Aorta (tissue), 5 donors: ENCODE measurements around the gene CALR. TPM values are rescaled to one million over a fixed set of nuclear protein-coding genes. Genes with fewer than 3 reads are reported as not detected.
"Not testable (repeated sequence)": the region's sequence is repeated elsewhere in the genome, so short reads cannot be mapped to it uniquely, and the experiment has no call there.

ENCODE experiments used
- ATAC-seq: fragments of 200-7000 bp; cut with Tn5 transposase; one replicate; pipeline ENCODE4 v1.9.1; 2022; ENCODE audit warnings: moderate library complexity; ENCODE audit not compliant: low FRiP score
- DNase-seq, 2 donors: peaks; one replicate each; pipeline ENCODE4 v3.0.0-alpha.2; 2020
- H3K27ac ChIP-seq, 2 donors: one replicate each; pipeline ENCODE4 v1.5.1; 2013; ENCODE audit warnings: low read length in 2 of 2, mild to moderate bottlenecking in 2 of 2, moderate library complexity in 2 of 2, control low read depth in 1 of 2, inconsistent platforms in 1 of 2, low read depth in 1 of 2
- H3K27me3 ChIP-seq, 2 donors: one replicate each; pipeline ENCODE4 v1.6.1; 2013; ENCODE audit warnings: control low read depth in 1 of 2, low read length in 1 of 2, mild to moderate bottlenecking in 1 of 2, moderate library complexity in 1 of 2; ENCODE audit not compliant: insufficient read depth in 2 of 2, control insufficient read depth in 1 of 2
- H3K36me3 ChIP-seq, 2 donors: one replicate each; pipeline ENCODE4 v1.6.1; 2013; ENCODE audit warnings: control low read depth in 1 of 2, low read length in 1 of 2, mild to moderate bottlenecking in 1 of 2; ENCODE audit not compliant: insufficient read depth in 2 of 2, control insufficient read depth in 1 of 2
- H3K4me1 ChIP-seq, 2 donors: one replicate each; pipeline ENCODE4 v1.6.1; 2013; ENCODE audit warnings: low read length in 2 of 2, control low read depth in 1 of 2, mild to moderate bottlenecking in 1 of 2, moderate library complexity in 1 of 2; ENCODE audit not compliant: insufficient read depth in 2 of 2, control insufficient read depth in 1 of 2
- H3K4me3 ChIP-seq, 2 donors: one replicate each; pipeline ENCODE4 v1.5.1; 2013; ENCODE audit warnings: low read length in 2 of 2, control low read depth in 1 of 2, mild to moderate bottlenecking in 1 of 2
- H3K9me3 ChIP-seq: one replicate; pipeline ENCODE4 v1.6.1; 2013; ENCODE audit warnings: mild to moderate bottlenecking, low read length; ENCODE audit not compliant: control insufficient read depth
- WGBS, 2 donors: extraction: QIAGEN DNeasy Blood & Tissue Kit; methylation state at CpG; one replicate each; pipeline ENCODE4 v1.1.7; 2013; 5-methylcytosine and 5-hydroxymethylcytosine counted together
- intact Hi-C, 2 donors: fragments of 100-400 bp; cut with DNase I; formaldehyde crosslinking; loops; one replicate each; pipeline versions ENCODE4 v1.14.2 to v1.15.0; 2022
- polyA plus RNA-seq, 2 donors: library from polyadenylated mRNA; stranded (reverse); fragments of 200-250 nt; gene quantifications; one replicate each; pipeline ENCODE4 v1.2.3, GENCODE V29; 2013
- total RNA-seq, 2 donors: library from RNA; stranded (reverse); fragmentation: NEBNext Ultra II Directional; extraction: Animal tissue kit (Norgen Biotek cat#: 25700); gene quantifications; one replicate each; pipeline ENCODE4 v1.2.1, GENCODE V29; 2021
- donor health status: healthy with polysubstance abuse.
- donor health status: Bipolar disorder and iron deficiency.
- donor health status: DM: no; HTN: no; CAD: no.
- donor health status: DM: no; HTN: no; CAD: no.
- donor health status: DM: yes; HTN: yes; CAD: no.

CALR gene
- total and polyA plus RNA-seq, 4 donors = 232 to 778 (median 472) TPM

GRCh38 chr19:12954612-12954962, 16.2 kb downstream of the CALR start:
- Histone ChIP-seq H3K4me3 (no peak overlapping the region), H3K27ac (peak overlapping the region in 1 of 2 donors; percentile 28), H3K27me3 (no peaks in the 10 kb centered on the region), H3K9me3 (no peaks in the 10 kb centered on the region), H3K4me1 (no peaks in the 10 kb centered on the region), H3K36me3 (peaks cover 0 to 4% of the 10 kb centered on the region in 2 donors)
- 11 to 13% methylated on average over 1 of the region's 1 CpG for WGBS, 2 donors
- DNase-seq (no peak), ATAC-seq (no peak)
- intact Hi-C loops = no loop called here

GRCh38 chr19:12955575-12955974, 17.2 kb downstream of the CALR start:
- 91 to 92% methylated on average over 9 of the region's 9 CpGs for WGBS, 2 donors
- H3K27me3 ChIP-seq, intact Hi-C loops, H3K36me3 ChIP-seq, H3K27ac ChIP-seq, H3K4me1 ChIP-seq, H3K9me3 ChIP-seq, H3K4me3 ChIP-seq, DNase-seq, ATAC-seq: not testable (repeated sequence)

- H3K4me1 ChIP-seq = no peaks in the 10 kb centered on the region
- no peak overlapping the region for H3K27ac ChIP-seq
- no peak for ATAC-seq
Observed at GRCh38 chr19:12955996-12956395, 17.6 kb downstream of the CALR start.

GRCh38 chr19:12956446-12957388, 18.3 kb downstream of the CALR start, which contains the start of gene GADD45GIP1:
Gene GADD45GIP1 (minus strand): TSS chr19:12957223. CDS start chr19:12957212, 11 bp downstream.
- intact Hi-C loops = no loop called here
- peak; percentile 87 to 92 for DNase-seq
- Histone ChIP-seq H3K4me1 (no peaks in the 10 kb centered on the region), H3K4me3 (peak within 1 kb of the TSS; percentile 78 to 90), H3K36me3 (peaks cover 0 to 2% of the 10 kb centered on the region in 2 donors), H3K27ac (peak within 1 kb of the TSS; percentile 18 to 34), H3K27me3 (no peaks in the 10 kb centered on the region), H3K9me3 (no peaks in the 10 kb centered on the region)
- peak; percentile 92 for ATAC-seq
- 4 to 6% methylated on average over 83 to 84 of the region's 84 CpGs for WGBS, 2 donors

More at GRCh38 chr19:12955996-12956395, 17.6 kb downstream of the CALR start:
- intact Hi-C loops = no loop called here
- no peak for DNase-seq
- H3K27me3 ChIP-seq = no peaks in the 10 kb centered on the region
- no peak overlapping the region for H3K4me3 ChIP-seq
- WGBS, 2 donors = 65 to 66% methylated on average over 12 of the region's 12 CpGs
- peaks cover 0 to 2% of the 10 kb centered on the region in 2 donors for H3K36me3 ChIP-seq
- no peaks in the 10 kb centered on the region for H3K9me3 ChIP-seq

- not testable (repeated sequence) for ATAC-seq
Observed at GRCh38 chr19:12957389-12957952, 19.1 kb downstream of the CALR start.

GRCh38 chr19:12959481-12959880, 21.1 kb downstream of the CALR start:
- WGBS, 2 donors = 76 to 81% methylated on average over 6 of the region's 6 CpGs
- Histone ChIP-seq H3K4me3 (no peak overlapping the region), H3K27ac (no peak overlapping the region), H3K4me1 (no peaks in the 10 kb centered on the region), H3K36me3 (no peaks in the 10 kb centered on the region), H3K27me3 (no peaks in the 10 kb centered on the region), H3K9me3 (no peaks in the 10 kb centered on the region)
- intact Hi-C loops = no loop called here
- ATAC-seq (no peak), DNase-seq (no peak)

More at GRCh38 chr19:12957389-12957952, 19.1 kb downstream of the CALR start:
- H3K4me1 ChIP-seq, H3K36me3 ChIP-seq, H3K27ac ChIP-seq, H3K9me3 ChIP-seq, H3K27me3 ChIP-seq, DNase-seq, intact Hi-C loops: not testable (repeated sequence)
- peak overlapping the region; percentile 12 to 90 for H3K4me3 ChIP-seq
- WGBS, 2 donors = 41% methylated on average over 31 of the region's 31 CpGs

DNA sequence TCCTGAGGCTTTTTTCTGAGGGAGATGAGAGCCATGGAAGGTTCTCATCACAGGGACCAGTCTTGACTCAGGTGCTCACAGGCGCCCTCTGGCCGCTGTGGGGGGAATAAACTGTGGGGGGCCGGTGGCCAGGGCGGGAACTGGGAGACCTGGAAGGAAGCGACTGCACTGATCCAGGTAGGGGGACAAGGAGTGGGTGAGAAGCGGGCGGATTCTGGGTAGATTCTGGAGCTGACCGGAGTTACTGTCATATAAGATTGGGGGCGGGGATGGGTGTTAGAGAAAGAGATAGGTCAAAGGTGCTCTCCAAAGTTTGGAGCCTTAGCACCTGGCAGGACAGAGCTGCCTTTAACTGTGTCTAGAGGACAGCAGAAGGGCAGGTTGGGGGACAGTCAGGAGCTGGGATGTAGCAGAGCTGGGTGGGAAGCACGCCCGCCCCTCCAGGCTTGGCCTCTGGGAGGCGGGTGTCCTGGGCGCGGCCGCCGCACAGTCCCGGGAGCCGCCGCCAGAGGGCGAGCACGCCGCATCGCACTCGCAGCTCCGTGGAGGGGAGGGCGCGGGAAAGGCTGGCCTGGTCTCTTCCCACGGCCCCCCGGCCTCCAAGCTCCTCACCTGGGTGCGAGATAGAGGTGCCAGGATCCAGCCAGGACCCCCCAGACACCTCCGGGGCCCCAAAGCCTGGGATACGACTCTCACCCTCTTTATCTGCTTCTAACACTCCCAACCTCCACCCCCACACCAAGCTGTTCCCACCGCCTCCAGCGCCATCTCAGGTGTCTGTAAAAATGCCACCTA, 26.8 kb downstream of the CALR start:
- ATAC-seq = peak; percentile 97
- Histone ChIP-seq H3K27ac (no peak overlapping the region), H3K9me3 (no peaks in the 10 kb centered on the region), H3K4me1 (no peaks in the 10 kb centered on the region), H3K4me3 (peak overlapping the region in 1 of 2 donors; percentile 25), H3K36me3 (no peaks in the 10 kb centered on the region), H3K27me3 (no peaks in the 10 kb centered on the region)
- intact Hi-C loops = no loop called here
- 1% methylated on average over 26 to 34 of the region's 34 CpGs for WGBS, 2 donors
- peak; percentile 82 to 95 for DNase-seq

GRCh38 chr19:12965812-12966135, 27.4 kb downstream of the CALR start:
- ATAC-seq (no peak), DNase-seq (no peak)
- intact Hi-C loops = no loop called here
- Histone ChIP-seq H3K27ac (no peak overlapping the region), H3K27me3 (no peaks in the 10 kb centered on the region), H3K4me3 (no peak overlapping the region), H3K4me1 (no peaks in the 10 kb centered on the region), H3K36me3 (no peaks in the 10 kb centered on the region), H3K9me3 (no peaks in the 10 kb centered on the region)
- WGBS, 2 donors = 37 to 40% methylated on average over 8 of the region's 8 CpGs
